T-helper 2 cell treated with Interferon-gamma antibody and Interleukin-4, amounts not matched to agents 5 μg/mL and 100 μg/mL, for 36 hours (primary cell): Measurements from ENCODE around the gene CCDC194.

Experiments
- DNase-seq: peaks from one replicate; pipeline ENCODE4 v3.0.0; 2021; ENCODE audit warnings: low spot score
- H3K27ac Mint-ChIP-seq: one replicate; pipeline ENCODE4 v1.8.0; 2021; ENCODE audit warnings: mild to moderate bottlenecking, mixed read lengths
- H3K27me3 Mint-ChIP-seq: one replicate; pipeline ENCODE4 v1.8.0; 2021; ENCODE audit warnings: low read depth, mixed read lengths
- H3K36me3 Mint-ChIP-seq: one replicate; pipeline ENCODE4 v1.8.0; 2021; ENCODE audit warnings: low read depth, mixed read lengths
- H3K4me1 Mint-ChIP-seq: one replicate; pipeline ENCODE4 v1.8.0; 2021; ENCODE audit warnings: low read depth, mixed read lengths
- H3K4me3 Mint-ChIP-seq: one replicate; pipeline ENCODE4 v1.8.0; 2022; ENCODE audit warnings: mild to moderate bottlenecking, moderate library complexity, mixed read lengths
- H3K9me3 Mint-ChIP-seq: one replicate; pipeline ENCODE4 v1.8.0; 2021; ENCODE audit warnings: mixed read lengths

The CCDC194 gene

GRCh38 chr19:17346109-17346671 is 47.8 kb downstream of the CCDC194 start:
- no peak overlapping the region for H3K4me3 Mint-ChIP-seq
- peak overlapping the region; percentile 6 for H3K27ac Mint-ChIP-seq
- DNase-seq = peak; percentile 71
- peaks cover 5% of the 10 kb centered on the region for H3K36me3 Mint-ChIP-seq
- peaks cover 7% of the 10 kb centered on the region for H3K27me3 Mint-ChIP-seq
- no peaks in the 10 kb centered on the region for H3K9me3 Mint-ChIP-seq
- peaks cover 10% of the 10 kb centered on the region for H3K4me1 Mint-ChIP-seq

- H3K27ac Mint-ChIP-seq = no peak overlapping the region
- no peak overlapping the region for H3K4me3 Mint-ChIP-seq
- H3K27me3 Mint-ChIP-seq = no peaks in the 10 kb centered on the region
- no peaks in the 10 kb centered on the region for H3K9me3 Mint-ChIP-seq
- H3K4me1 Mint-ChIP-seq = peaks cover 12% of the 10 kb centered on the region
- H3K36me3 Mint-ChIP-seq = peaks cover 8% of the 10 kb centered on the region
- no peak for DNase-seq
Observed at GRCh38 chr19:17341845-17342244, 52.2 kb downstream of the CCDC194 start.

GRCh38 chr19:17341386-17341785 is 52.6 kb downstream of the CCDC194 start:
- Mint-ChIP-seq H3K4me3 (no peak overlapping the region), H3K36me3 (peaks cover 8% of the 10 kb centered on the region), H3K4me1 (peaks cover 12% of the 10 kb centered on the region), H3K9me3 (no peaks in the 10 kb centered on the region), H3K27me3 (no peaks in the 10 kb centered on the region), H3K27ac (no peak overlapping the region)
- DNase-seq = no peak

GRCh38 chr19:17340871-17341357 is 53.1 kb downstream of the CCDC194 start:
- H3K9me3 Mint-ChIP-seq = no peaks in the 10 kb centered on the region
- H3K4me3 Mint-ChIP-seq = no peak overlapping the region
- H3K27ac Mint-ChIP-seq = no peak overlapping the region
- peaks cover 8% of the 10 kb centered on the region for H3K4me1 Mint-ChIP-seq
- no peaks in the 10 kb centered on the region for H3K27me3 Mint-ChIP-seq
- no peak for DNase-seq
- peaks cover 6% of the 10 kb centered on the region for H3K36me3 Mint-ChIP-seq
